ENCODE results near the gene KIAA0408. TPM values are rescaled to one million over a fixed set of nuclear protein-coding genes. Genes with fewer than 3 reads are reported as not detected.
A peak's percentile ranks its signal among the peaks of the same experiment; 100 is the strongest.

KIAA0408 gene
- total RNA-seq, 1 experiment from 2014 or later = 0.22 TPM

DNA sequence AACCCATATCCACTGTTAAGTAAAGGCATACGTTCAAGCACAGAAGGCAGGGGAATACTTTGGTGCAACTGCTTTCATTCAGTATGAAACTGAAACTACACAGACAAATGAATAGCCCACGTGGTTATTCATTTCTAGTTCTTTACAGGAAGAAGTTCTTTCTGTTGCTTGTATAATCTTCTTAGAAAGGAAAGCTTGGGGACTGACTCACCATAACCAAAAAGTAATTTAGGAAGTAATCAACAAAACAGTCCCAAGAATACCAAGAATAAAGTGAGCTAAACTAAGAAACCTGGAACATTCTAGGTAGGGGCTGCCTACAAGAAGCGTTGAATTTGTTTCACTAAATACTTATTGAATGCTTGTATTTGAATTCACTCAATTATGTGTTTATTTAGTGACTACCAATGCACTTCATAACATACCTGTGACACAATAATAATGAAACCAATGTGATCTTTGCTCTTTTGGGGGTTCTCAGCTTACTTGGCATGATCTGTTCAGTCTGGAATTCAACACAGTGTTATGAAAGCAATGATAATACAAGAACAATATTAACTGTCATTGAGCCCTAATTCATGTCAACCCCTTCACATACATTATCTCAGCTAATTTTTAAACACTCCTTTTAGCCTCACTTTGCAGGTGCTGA lies 25.1 kb upstream of the KIAA0408 start:
- Histone ChIP-seq H3K4me1 (ENCODE audit: low read length) (peaks cover 6% of the 10 kb centered on the region; the same call in 1 of the 2 replicates), H3K27me3 (ENCODE audit: low read length) (no peaks in the 10 kb centered on the region), H2AFZ (ENCODE audit: low read length) (0 out of 2 replicates have a peak overlapping the region, but pooled peaks have one; percentile 44), H3K27ac (ENCODE audit: low read length) (no peak overlapping the region), H4K20me1 (ENCODE audit: insufficient read depth, low read depth, low read length) (no peaks in the 10 kb centered on the region), H3K4me3 (ENCODE audit: low read length) (no peak overlapping the region), H3K9me3 (ENCODE audit: low read length) (no peaks in the 10 kb centered on the region), H3K79me2 (ENCODE audit: low read length) (no peaks in the 10 kb centered on the region), H3K36me3 (ENCODE audit: insufficient read depth, low read length) (no peaks in the 10 kb centered on the region), H3K4me2 (ENCODE audit: low read depth, low read length, poor library complexity, severe bottlenecking) (peak overlapping the region; percentile 43), H3K9ac (ENCODE audit: low read length) (no peak overlapping the region), H3K9me2 (replicated peaks; ENCODE audit: insufficient read depth, low read length) (no peaks in the 10 kb centered on the region)
- no peak for DNase-seq

DNA sequence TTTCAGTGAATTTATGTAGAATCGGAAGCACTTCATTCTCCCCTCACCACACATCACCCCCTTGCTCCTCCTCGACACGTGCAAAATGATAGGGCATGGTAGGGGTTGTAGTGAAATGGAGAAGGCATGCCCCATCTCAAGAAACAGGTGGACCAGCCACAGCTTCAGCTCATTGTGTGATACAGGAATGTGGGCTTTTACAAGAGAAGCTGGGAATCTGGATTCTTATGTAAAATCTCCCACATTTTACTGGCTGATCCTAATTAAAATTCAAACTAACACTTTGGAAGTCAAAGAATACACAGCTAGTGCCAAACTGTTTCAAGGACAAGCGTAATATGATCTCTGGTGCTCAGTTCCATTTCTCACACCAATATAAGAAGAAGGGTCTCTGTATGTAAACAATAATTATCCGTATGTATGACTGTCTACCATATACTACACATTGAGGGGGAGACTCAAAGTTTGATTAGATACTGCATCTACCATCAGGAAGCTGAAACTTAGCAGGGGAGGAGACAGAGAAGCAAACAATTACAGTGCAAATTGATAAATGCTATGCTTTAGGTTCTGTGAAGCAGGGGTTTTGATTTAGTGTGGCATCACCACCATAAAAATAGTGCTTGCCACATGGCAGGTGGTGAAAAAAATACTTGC lies 24.3 kb upstream of the KIAA0408 start:
- no peaks in the 10 kb centered on the region for H3K79me2 ChIP-seq (ENCODE audit: low read length)
- H3K4me2 ChIP-seq (ENCODE audit: low read depth, low read length, poor library complexity, severe bottlenecking) = peak overlapping the region; percentile 43
- no peaks in the 10 kb centered on the region for H3K9me2 ChIP-seq (replicated peaks; ENCODE audit: insufficient read depth, low read length)
- no peaks in the 10 kb centered on the region for H4K20me1 ChIP-seq (ENCODE audit: insufficient read depth, low read depth, low read length)
- no peak overlapping the region for H3K9ac ChIP-seq (ENCODE audit: low read length)
- H3K27me3 ChIP-seq (ENCODE audit: low read length) = no peaks in the 10 kb centered on the region
- no peaks in the 10 kb centered on the region for H3K9me3 ChIP-seq (ENCODE audit: low read length)
- peaks cover 6% of the 10 kb centered on the region; the same call in 1 of the 2 replicates for H3K4me1 ChIP-seq (ENCODE audit: low read length)
- no peaks in the 10 kb centered on the region for H3K36me3 ChIP-seq (ENCODE audit: insufficient read depth, low read length)
- DNase-seq = no peak
- no peak overlapping the region for H3K4me3 ChIP-seq (ENCODE audit: low read length)
- H2AFZ ChIP-seq (ENCODE audit: low read length) = 0 out of 2 replicates have a peak overlapping the region, but pooled peaks have one; percentile 44
- no peak overlapping the region for H3K27ac ChIP-seq (ENCODE audit: low read length)

GRCh38 chr6:127482325-127482724 lies 23.1 kb upstream of the KIAA0408 start:
- Histone ChIP-seq H3K4me3 (ENCODE audit: low read length) (no peak overlapping the region), H3K27ac (ENCODE audit: low read length) (no peak overlapping the region), H3K9ac (ENCODE audit: low read length) (no peak overlapping the region), H4K20me1 (ENCODE audit: insufficient read depth, low read depth, low read length) (no peaks in the 10 kb centered on the region), H3K27me3 (ENCODE audit: low read length) (no peaks in the 10 kb centered on the region), H3K9me3 (ENCODE audit: low read length) (no peaks in the 10 kb centered on the region), H3K4me1 (ENCODE audit: low read length) (peaks cover 6% of the 10 kb centered on the region; the same call in 1 of the 2 replicates), H2AFZ (ENCODE audit: low read length) (no peak overlapping the region), H3K79me2 (ENCODE audit: low read length) (no peaks in the 10 kb centered on the region), H3K36me3 (ENCODE audit: insufficient read depth, low read length) (no peaks in the 10 kb centered on the region), H3K9me2 (replicated peaks; ENCODE audit: insufficient read depth, low read length) (no peaks in the 10 kb centered on the region), H3K4me2 (ENCODE audit: low read depth, low read length, poor library complexity, severe bottlenecking) (no peak overlapping the region)
- no peak for DNase-seq

- Histone ChIP-seq H4K20me1 (ENCODE audit: insufficient read depth, low read depth, low read length) (no peaks in the 10 kb centered on the region), H3K27me3 (ENCODE audit: low read length) (no peaks in the 10 kb centered on the region), H3K4me1 (ENCODE audit: low read length) (peaks cover 6% of the 10 kb centered on the region; the same call in 1 of the 2 replicates), H3K36me3 (ENCODE audit: insufficient read depth, low read length) (no peaks in the 10 kb centered on the region), H3K9me2 (replicated peaks; ENCODE audit: insufficient read depth, low read length) (no peaks in the 10 kb centered on the region), H3K4me2 (ENCODE audit: low read depth, low read length, poor library complexity, severe bottlenecking) (no peak overlapping the region), H2AFZ (ENCODE audit: low read length) (no peak overlapping the region), H3K27ac (ENCODE audit: low read length) (no peak overlapping the region), H3K9ac (ENCODE audit: low read length) (no peak overlapping the region), H3K9me3 (ENCODE audit: low read length) (no peaks in the 10 kb centered on the region), H3K4me3 (ENCODE audit: low read length) (no peak overlapping the region), H3K79me2 (ENCODE audit: low read length) (no peaks in the 10 kb centered on the region)
- DNase-seq = no peak
Observed at GRCh38 chr6:127481628-127482027, 22.4 kb upstream of the KIAA0408 start.

DNA sequence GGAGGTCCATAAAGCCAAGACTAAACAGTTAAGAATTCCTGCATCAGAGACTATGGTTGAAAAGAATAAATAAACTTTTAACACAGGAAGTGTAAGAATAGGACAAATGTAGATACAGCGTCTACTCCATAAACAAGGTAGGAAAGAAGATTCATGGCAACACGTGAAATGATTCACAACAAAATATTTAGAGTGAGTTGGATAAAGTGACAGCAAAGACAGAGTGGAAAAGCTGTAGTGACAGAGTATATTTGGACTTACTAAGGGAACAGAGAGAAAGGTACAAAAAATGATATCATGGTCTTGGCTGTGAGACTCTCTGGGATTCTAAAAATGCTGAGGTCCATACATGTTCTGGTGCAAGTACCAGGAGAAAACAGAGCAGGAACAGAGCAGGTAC lies 21.9 kb upstream of the KIAA0408 start:
- Histone ChIP-seq H3K9ac (ENCODE audit: low read length) (no peak overlapping the region), H4K20me1 (ENCODE audit: insufficient read depth, low read depth, low read length) (no peaks in the 10 kb centered on the region), H3K9me2 (replicated peaks; ENCODE audit: insufficient read depth, low read length) (no peaks in the 10 kb centered on the region), H3K4me2 (ENCODE audit: low read depth, low read length, poor library complexity, severe bottlenecking) (no peak overlapping the region), H3K9me3 (ENCODE audit: low read length) (no peaks in the 10 kb centered on the region), H2AFZ (ENCODE audit: low read length) (no peak overlapping the region), H3K4me3 (ENCODE audit: low read length) (no peak overlapping the region), H3K27ac (ENCODE audit: low read length) (no peak overlapping the region), H3K36me3 (ENCODE audit: insufficient read depth, low read length) (no peaks in the 10 kb centered on the region), H3K79me2 (ENCODE audit: low read length) (no peaks in the 10 kb centered on the region), H3K27me3 (ENCODE audit: low read length) (no peaks in the 10 kb centered on the region), H3K4me1 (ENCODE audit: low read length) (peaks cover 6% of the 10 kb centered on the region; the same call in 1 of the 2 replicates)
- DNase-seq = no peak

- DNase-seq = no peak
- Histone ChIP-seq H3K4me1 (ENCODE audit: low read length) (no peaks in the 10 kb centered on the region), H3K4me3 (ENCODE audit: low read length) (no peak overlapping the region), H3K36me3 (ENCODE audit: insufficient read depth, low read length) (no peaks in the 10 kb centered on the region), H2AFZ (ENCODE audit: low read length) (no peak overlapping the region), H3K79me2 (ENCODE audit: low read length) (no peaks in the 10 kb centered on the region), H3K9ac (ENCODE audit: low read length) (no peak overlapping the region), H3K9me2 (replicated peaks; ENCODE audit: insufficient read depth, low read length) (no peaks in the 10 kb centered on the region), H3K9me3 (ENCODE audit: low read length) (no peaks in the 10 kb centered on the region), H3K4me2 (ENCODE audit: low read depth, low read length, poor library complexity, severe bottlenecking) (no peak overlapping the region), H3K27ac (ENCODE audit: low read length) (no peak overlapping the region), H3K27me3 (ENCODE audit: low read length) (no peaks in the 10 kb centered on the region), H4K20me1 (ENCODE audit: insufficient read depth, low read depth, low read length) (no peaks in the 10 kb centered on the region)
Observed at GRCh38 chr6:127477658-127478057, 18.5 kb upstream of the KIAA0408 start.

- no peak for DNase-seq
- Histone ChIP-seq H3K79me2 (ENCODE audit: low read length) (no peaks in the 10 kb centered on the region), H3K9me2 (replicated peaks; ENCODE audit: insufficient read depth, low read length) (no peaks in the 10 kb centered on the region), H3K36me3 (ENCODE audit: insufficient read depth, low read length) (no peaks in the 10 kb centered on the region), H3K27me3 (ENCODE audit: low read length) (no peaks in the 10 kb centered on the region), H3K4me1 (ENCODE audit: low read length) (no peaks in the 10 kb centered on the region), H3K9me3 (ENCODE audit: low read length) (no peaks in the 10 kb centered on the region), H3K27ac (ENCODE audit: low read length) (no peak overlapping the region), H3K4me3 (ENCODE audit: low read length) (no peak overlapping the region), H3K4me2 (ENCODE audit: low read depth, low read length, poor library complexity, severe bottlenecking) (no peak overlapping the region), H3K9ac (ENCODE audit: low read length) (no peak overlapping the region), H4K20me1 (ENCODE audit: insufficient read depth, low read depth, low read length) (no peaks in the 10 kb centered on the region), H2AFZ (ENCODE audit: low read length) (no peak overlapping the region)
Observed at GRCh38 chr6:127475823-127476176, 16.6 kb upstream of the KIAA0408 start.

GRCh38 chr6:127475135-127475822 lies 16.1 kb upstream of the KIAA0408 start:
- no peaks in the 10 kb centered on the region for H3K27me3 ChIP-seq (ENCODE audit: low read length)
- H3K27ac ChIP-seq (ENCODE audit: low read length) = no peak overlapping the region
- H3K4me3 ChIP-seq (ENCODE audit: low read length) = no peak overlapping the region
- no peaks in the 10 kb centered on the region for H3K9me2 ChIP-seq (replicated peaks; ENCODE audit: insufficient read depth, low read length)
- no peaks in the 10 kb centered on the region for H4K20me1 ChIP-seq (ENCODE audit: insufficient read depth, low read depth, low read length)
- H3K36me3 ChIP-seq (ENCODE audit: insufficient read depth, low read length) = no peaks in the 10 kb centered on the region
- no peak overlapping the region for H3K9ac ChIP-seq (ENCODE audit: low read length)
- no peak for DNase-seq
- H2AFZ ChIP-seq (ENCODE audit: low read length) = no peak overlapping the region
- no peaks in the 10 kb centered on the region for H3K9me3 ChIP-seq (ENCODE audit: low read length)
- no peak overlapping the region for H3K4me2 ChIP-seq (ENCODE audit: low read depth, low read length, poor library complexity, severe bottlenecking)
- no peaks in the 10 kb centered on the region for H3K4me1 ChIP-seq (ENCODE audit: low read length)
- no peaks in the 10 kb centered on the region for H3K79me2 ChIP-seq (ENCODE audit: low read length)

Data from Karpas-422 (cell line).